Natural killer cell treated with Interleukin-12 subunit alpha and Interleukin-12 subunit beta and Interleukin-15 and Interleukin-18, amount 100 ng/mL, for 72 hours (primary cell): ENCODE measurements around the gene IQGAP2. TPM values are rescaled to one million over a fixed set of nuclear protein-coding genes. Genes with fewer than 3 reads are reported as not detected.
A peak's percentile ranks its signal among the peaks of the same experiment; 100 is the strongest.

Experiments
- ATAC-seq, 2 donors: fragments of 150-1000 bp; cut with Tn5 transposase in 1 of 2; sonication (Bioruptor Pico), chemical (Tn5 transposase) in 1 of 2; 2 replicates each; pipeline ENCODE4 v1.10.0; 2021
- DNase-seq: peaks from one replicate; pipeline ENCODE4 v3.0.0; 2022; ENCODE audit warnings: low spot score
- H3K27ac Mint-ChIP-seq, 2 donors: 1 replicate in 1 of 2; 2 replicates in 1 of 2; pipeline ENCODE4 v1.8.0; 2022; ENCODE audit warnings: mixed read lengths in 2 of 2, mild to moderate bottlenecking in 1 of 2, moderate library complexity in 1 of 2
- H3K27me3 Mint-ChIP-seq, 2 donors: 1 replicate in 1 of 2; 2 replicates in 1 of 2; pipeline ENCODE4 v1.8.0; 2022; ENCODE audit warnings: mixed read lengths in 2 of 2
- H3K36me3 Mint-ChIP-seq: one replicate; pipeline ENCODE4 v1.8.0; 2022; ENCODE audit warnings: mixed read lengths
- H3K4me1 Mint-ChIP-seq, 2 donors: 1 replicate in 1 of 2; 2 replicates in 1 of 2; pipeline ENCODE4 v1.8.0; 2022; ENCODE audit warnings: low read depth in 2 of 2, mixed read lengths in 2 of 2, mild to moderate bottlenecking in 1 of 2
- H3K4me3 Mint-ChIP-seq: one replicate; pipeline ENCODE4 v1.8.0; 2022; ENCODE audit warnings: mixed read lengths
- H3K9me3 Mint-ChIP-seq: 2 replicates; pipeline ENCODE4 v1.8.0; 2022; ENCODE audit warnings: mixed read lengths
- total RNA-seq, 2 donors: library from RNA; stranded (reverse); gene quantifications; one replicate each; pipeline ENCODE4 v1.2.3, GENCODE V29; 2022

IQGAP2 gene
- total RNA-seq, 2 donors from 2014 or later = 104 to 111 TPM

GRCh38 chr5:76649140-76649539 lies 246.1 kb downstream of the IQGAP2 start:
- Mint-ChIP-seq H3K9me3 (peaks cover 10% of the 10 kb centered on the region), H3K27ac (no peak overlapping the region), H3K27me3 (no peaks in the 10 kb centered on the region), H3K4me1 (peaks cover 2 to 11% of the 10 kb centered on the region in 2 donors), H3K36me3 (peaks cover 46% of the 10 kb centered on the region), H3K4me3 (no peak overlapping the region)
- DNase-seq = no peak
- no peak for ATAC-seq

- ATAC-seq = no peak
- Mint-ChIP-seq H3K27ac (no peak overlapping the region), H3K4me3 (no peak overlapping the region), H3K9me3 (peaks cover 10% of the 10 kb centered on the region), H3K36me3 (peaks cover 43% of the 10 kb centered on the region), H3K27me3 (no peaks in the 10 kb centered on the region), H3K4me1 (peaks cover 7 to 16% of the 10 kb centered on the region in 2 donors)
- no peak for DNase-seq
These were observed 249.8 kb downstream of the IQGAP2 start for GRCh38 chr5:76652809-76653414.

GRCh38 chr5:76657091-76657490 lies 254.0 kb downstream of the IQGAP2 start:
- DNase-seq (no peak), ATAC-seq (no peak)
- no peaks in the 10 kb centered on the region for H3K9me3 Mint-ChIP-seq
- peak overlapping the region in 1 of 2 donors; percentile 32 for H3K27ac Mint-ChIP-seq
- H3K4me1 Mint-ChIP-seq = peaks cover 7 to 12% of the 10 kb centered on the region in 2 donors
- H3K36me3 Mint-ChIP-seq = peaks cover 29% of the 10 kb centered on the region
- no peaks in the 10 kb centered on the region for H3K27me3 Mint-ChIP-seq
- H3K4me3 Mint-ChIP-seq = no peak overlapping the region

GRCh38 chr5:76657683-76658311 lies 254.7 kb downstream of the IQGAP2 start:
- H3K27me3 Mint-ChIP-seq = no peaks in the 10 kb centered on the region
- H3K36me3 Mint-ChIP-seq = peaks cover 26% of the 10 kb centered on the region
- H3K4me1 Mint-ChIP-seq = peaks cover 7 to 9% of the 10 kb centered on the region in 2 donors
- DNase-seq (no peak), ATAC-seq (no peak)
- no peak overlapping the region for H3K4me3 Mint-ChIP-seq
- peak overlapping the region in 1 of 2 donors; percentile 32 for H3K27ac Mint-ChIP-seq
- no peaks in the 10 kb centered on the region for H3K9me3 Mint-ChIP-seq

GRCh38 chr5:76660360-76660759 lies 257.3 kb downstream of the IQGAP2 start:
- Mint-ChIP-seq H3K4me1 (peaks cover 4 to 10% of the 10 kb centered on the region in 2 donors), H3K36me3 (peaks cover 20% of the 10 kb centered on the region), H3K9me3 (no peaks in the 10 kb centered on the region), H3K27ac (no peak overlapping the region), H3K4me3 (no peak overlapping the region), H3K27me3 (no peaks in the 10 kb centered on the region)
- DNase-seq = no peak
- ATAC-seq = no peak

GRCh38 chr5:76662521-76662920 lies 259.4 kb downstream of the IQGAP2 start:
- Mint-ChIP-seq H3K27ac (peak overlapping the region; percentile 18 to 73), H3K4me3 (no peak overlapping the region), H3K9me3 (no peaks in the 10 kb centered on the region), H3K36me3 (peaks cover 18% of the 10 kb centered on the region), H3K27me3 (no peaks in the 10 kb centered on the region), H3K4me1 (peaks cover 0 to 5% of the 10 kb centered on the region in 2 donors)
- no peak for DNase-seq
- ATAC-seq = no peak

GRCh38 chr5:76663573-76663972 lies 260.5 kb downstream of the IQGAP2 start:
- Mint-ChIP-seq H3K27me3 (no peaks in the 10 kb centered on the region), H3K4me1 (peaks cover 0 to 5% of the 10 kb centered on the region in 2 donors), H3K4me3 (no peak overlapping the region), H3K9me3 (no peaks in the 10 kb centered on the region), H3K27ac (peak overlapping the region; percentile 54 to 73), H3K36me3 (peaks cover 22% of the 10 kb centered on the region)
- DNase-seq = no peak
- no peak for ATAC-seq

GRCh38 chr5:76664079-76664478 lies 261.0 kb downstream of the IQGAP2 start:
- H3K27ac Mint-ChIP-seq = peak overlapping the region; percentile 54 to 73
- no peaks in the 10 kb centered on the region for H3K27me3 Mint-ChIP-seq
- peaks cover 23% of the 10 kb centered on the region for H3K36me3 Mint-ChIP-seq

GRCh38 chr5:76667495-76667894 lies 264.4 kb downstream of the IQGAP2 start:
- no peaks in the 10 kb centered on the region for H3K9me3 Mint-ChIP-seq
- no peak overlapping the region for H3K4me3 Mint-ChIP-seq
- H3K27ac Mint-ChIP-seq = peak overlapping the region; percentile 15 to 48
- DNase-seq = no peak
- H3K4me1 Mint-ChIP-seq = peaks cover 5 to 13% of the 10 kb centered on the region in 2 donors
- no peak for ATAC-seq
- peaks cover 35% of the 10 kb centered on the region for H3K36me3 Mint-ChIP-seq
- H3K27me3 Mint-ChIP-seq = no peaks in the 10 kb centered on the region

More at GRCh38 chr5:76664079-76664478, 261.0 kb downstream of the IQGAP2 start:
- H3K9me3 Mint-ChIP-seq = no peaks in the 10 kb centered on the region
- H3K4me3 Mint-ChIP-seq = no peak overlapping the region
- peaks cover 0 to 5% of the 10 kb centered on the region in 2 donors for H3K4me1 Mint-ChIP-seq
- ATAC-seq = no peak
- no peak for DNase-seq

- Mint-ChIP-seq H3K36me3 (peaks cover 44% of the 10 kb centered on the region), H3K4me1 (peaks cover 5 to 10% of the 10 kb centered on the region in 2 donors), H3K27me3 (no peaks in the 10 kb centered on the region), H3K27ac (peak overlapping the region; percentile 3 to 49), H3K9me3 (no peaks in the 10 kb centered on the region), H3K4me3 (no peak overlapping the region)
- DNase-seq = no peak
- no peak for ATAC-seq
These were observed 266.2 kb downstream of the IQGAP2 start for GRCh38 chr5:76669245-76669644.

- H3K27me3 Mint-ChIP-seq = no peaks in the 10 kb centered on the region
- peaks cover 5 to 10% of the 10 kb centered on the region in 2 donors for H3K4me1 Mint-ChIP-seq
- DNase-seq = no peak
- no peaks in the 10 kb centered on the region for H3K9me3 Mint-ChIP-seq
- no peak for ATAC-seq
- H3K36me3 Mint-ChIP-seq = peaks cover 37% of the 10 kb centered on the region
- peak overlapping the region in 1 of 2 donors; percentile 57 for H3K27ac Mint-ChIP-seq
- H3K4me3 Mint-ChIP-seq = no peak overlapping the region
These were observed 267.4 kb downstream of the IQGAP2 start for GRCh38 chr5:76670508-76670907.

GRCh38 chr5:76672242-76672641 lies 269.2 kb downstream of the IQGAP2 start:
- H3K4me3 Mint-ChIP-seq = no peak overlapping the region
- DNase-seq (no peak), ATAC-seq (no peak)
- no peaks in the 10 kb centered on the region for H3K9me3 Mint-ChIP-seq
- no peaks in the 10 kb centered on the region for H3K27me3 Mint-ChIP-seq
- H3K27ac Mint-ChIP-seq = peak overlapping the region in 1 of 2 donors; percentile 37
- peaks cover 48% of the 10 kb centered on the region for H3K36me3 Mint-ChIP-seq
- H3K4me1 Mint-ChIP-seq = peaks cover 5 to 10% of the 10 kb centered on the region in 2 donors

GRCh38 chr5:76673125-76673524 lies 270.0 kb downstream of the IQGAP2 start:
- DNase-seq (no peak), ATAC-seq (no peak)
- Mint-ChIP-seq H3K4me3 (no peak overlapping the region), H3K4me1 (peaks cover 5 to 10% of the 10 kb centered on the region in 2 donors), H3K9me3 (no peaks in the 10 kb centered on the region), H3K27me3 (no peaks in the 10 kb centered on the region), H3K36me3 (peaks cover 42% of the 10 kb centered on the region), H3K27ac (peak overlapping the region in 1 of 2 donors; percentile 61)

GRCh38 chr5:76674330-76675066 lies 271.4 kb downstream of the IQGAP2 start:
- no peaks in the 10 kb centered on the region for H3K9me3 Mint-ChIP-seq
- H3K27ac Mint-ChIP-seq = no peak overlapping the region
- H3K27me3 Mint-ChIP-seq = no peaks in the 10 kb centered on the region
- no peak for DNase-seq
- H3K4me1 Mint-ChIP-seq = peaks cover 13 to 14% of the 10 kb centered on the region in 2 donors
- ATAC-seq = no peak
- H3K36me3 Mint-ChIP-seq = peaks cover 41% of the 10 kb centered on the region
- H3K4me3 Mint-ChIP-seq = no peak overlapping the region
